ENCODE measurements around the gene RABGAP1L. TPM values are rescaled to one million over a fixed set of nuclear protein-coding genes. Genes with fewer than 3 reads are reported as not detected.
A peak's percentile ranks its signal among the peaks of the same experiment; 100 is the strongest.
"Not testable (repeated sequence)": the region's sequence is repeated elsewhere in the genome, so short reads cannot be mapped to it uniquely, and the experiment has no call there.

The RABGAP1L gene
- total RNA-seq, 1 donor from 2014 or later: 59.6 TPM

DNA sequence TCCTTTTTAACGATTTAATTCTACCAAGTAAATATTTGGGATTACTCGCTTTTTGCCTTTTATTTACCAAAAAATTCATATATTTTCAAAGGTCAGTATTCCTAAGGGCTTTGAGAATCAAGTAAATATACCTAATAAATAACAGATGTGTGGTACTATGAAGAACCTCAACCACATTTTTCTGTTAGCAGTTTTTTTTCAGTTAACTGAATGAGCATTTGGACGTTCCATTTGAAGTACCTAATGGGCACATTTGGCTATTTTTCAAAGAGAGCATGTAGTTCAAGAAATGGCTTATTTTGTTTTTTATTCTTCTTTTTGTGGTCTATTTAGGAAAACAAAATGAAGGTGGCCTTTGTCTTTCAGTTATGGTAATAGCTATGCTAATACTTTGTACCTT lies 541.5 kb downstream of the RABGAP1L start:
- ATAC-seq: no peak
- intact Hi-C loops (cut with DNase I): no loop called here
- no peak for DNase-seq (ENCODE audit: low spot score)

DNA sequence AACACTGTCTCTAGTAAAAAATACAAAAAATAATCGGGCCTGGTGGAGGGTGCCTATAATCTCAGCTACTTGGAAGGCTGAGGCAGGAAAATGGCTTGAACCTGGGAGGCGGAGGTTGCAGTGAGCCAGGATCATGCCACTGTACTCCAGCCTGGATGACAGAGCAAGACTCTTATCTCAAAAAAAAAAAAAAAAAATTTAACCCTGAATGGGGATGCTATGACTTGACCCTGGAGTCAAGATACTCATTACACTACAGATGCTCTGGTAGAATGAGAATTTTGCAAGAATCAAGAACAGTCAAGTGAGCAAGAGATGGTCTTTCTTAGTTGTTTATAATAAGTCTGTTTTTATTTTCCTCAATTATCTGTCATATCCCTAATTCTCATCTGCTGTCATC lies 542.2 kb downstream of the RABGAP1L start:
- intact Hi-C loops (cut with DNase I): no loop called here
- ATAC-seq (no peak), DNase-seq (ENCODE audit: low spot score) (no peak)

- no peak for ATAC-seq
- intact Hi-C loops (cut with DNase I): no loop called here
- no peak for DNase-seq (ENCODE audit: low spot score)
Observed at GRCh38 chr1:174702011-174702410, 542.7 kb downstream of the RABGAP1L start.

GRCh38 chr1:174703309-174703708 lies 544.0 kb downstream of the RABGAP1L start:
- ATAC-seq: no peak
- DNase-seq (ENCODE audit: low spot score): no peak
- intact Hi-C loops (cut with DNase I): no loop called here

GRCh38 chr1:174704300-174704699 lies 545.0 kb downstream of the RABGAP1L start:
- no peak for DNase-seq (ENCODE audit: low spot score)
- no peak for ATAC-seq
- intact Hi-C loops (cut with DNase I): no loop called here

DNA sequence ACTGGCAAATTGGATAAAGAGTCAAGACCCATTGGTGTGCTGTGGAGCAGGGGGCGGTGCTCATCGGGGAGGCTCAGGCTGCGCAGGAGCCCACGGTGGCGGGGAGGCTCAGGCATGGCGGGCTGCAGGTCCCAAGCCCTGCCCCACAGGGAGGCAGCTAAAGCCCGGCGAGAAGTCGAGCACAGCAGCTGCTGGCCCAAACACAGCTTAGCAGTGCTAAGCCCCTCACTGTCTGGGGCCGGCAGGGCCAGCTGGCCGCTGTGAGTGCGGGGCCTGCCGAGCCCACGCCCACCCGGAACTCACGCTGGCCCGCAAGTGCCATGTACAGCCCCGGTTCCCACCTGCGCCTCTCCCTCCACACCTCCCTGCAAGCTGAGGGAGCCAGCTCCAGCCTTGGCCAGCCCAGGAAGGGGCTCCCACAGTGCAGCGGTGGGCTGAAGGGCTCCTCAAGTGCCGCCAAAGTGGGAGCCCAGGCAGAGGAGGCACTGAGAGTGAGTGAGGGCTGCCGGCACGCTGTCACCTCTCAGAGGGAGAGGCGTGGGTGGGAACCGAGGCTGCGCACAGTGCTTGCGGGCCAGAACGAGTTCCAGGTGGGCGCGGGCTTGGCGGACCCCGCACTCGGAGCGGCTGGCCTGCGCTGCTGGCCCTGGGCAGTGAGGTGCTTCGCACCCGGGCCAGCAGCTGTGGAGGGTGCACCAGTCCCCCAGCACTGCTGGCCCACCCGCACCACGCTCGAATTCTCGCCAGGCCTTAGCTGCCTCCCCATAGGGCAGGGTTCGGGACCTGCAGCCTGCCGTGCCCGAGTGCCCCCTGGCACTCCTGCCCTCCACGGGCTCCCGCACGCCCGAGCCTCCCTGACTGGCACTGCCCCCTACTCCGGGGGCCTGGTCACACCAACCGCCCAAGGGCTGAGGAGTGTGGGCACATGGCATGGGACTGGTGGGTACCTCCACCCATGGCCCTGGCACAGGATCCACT lies 551.8 kb downstream of the RABGAP1L start:
- intact Hi-C loops (cut with DNase I): no loop called here
- DNase-seq (ENCODE audit: low spot score) (no peak), ATAC-seq (no peak)

GRCh38 chr1:174711848-174712247 lies 552.5 kb downstream of the RABGAP1L start:
- intact Hi-C loops (cut with DNase I); DNase-seq (ENCODE audit: low spot score); ATAC-seq: not testable (repeated sequence)

DNA sequence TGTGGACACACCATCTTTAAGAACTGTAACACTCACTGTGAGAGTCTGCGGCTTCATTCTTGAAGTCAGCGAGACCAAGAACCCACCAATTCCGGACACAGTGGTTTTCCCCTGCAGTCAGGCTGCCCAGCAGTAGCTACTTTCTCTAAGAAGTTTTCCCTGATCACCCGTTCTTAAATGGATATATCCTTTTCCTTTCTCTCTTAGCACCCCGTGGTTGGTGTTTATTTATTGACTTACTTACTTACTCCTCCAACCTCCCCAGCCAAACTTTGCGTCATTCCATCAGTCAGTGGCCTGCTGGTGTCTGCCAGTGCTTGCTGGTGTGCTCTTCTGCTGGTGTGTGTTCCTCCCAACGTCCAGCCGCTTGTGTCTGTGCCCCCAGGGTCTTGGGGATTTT lies 553.2 kb downstream of the RABGAP1L start:
- intact Hi-C loops (cut with DNase I): no loop called here
- no peak for ATAC-seq
- DNase-seq (ENCODE audit: low spot score): no peak

GRCh38 chr1:174713796-174714195 lies 554.5 kb downstream of the RABGAP1L start:
- intact Hi-C loops (cut with DNase I): no loop called here

DNA sequence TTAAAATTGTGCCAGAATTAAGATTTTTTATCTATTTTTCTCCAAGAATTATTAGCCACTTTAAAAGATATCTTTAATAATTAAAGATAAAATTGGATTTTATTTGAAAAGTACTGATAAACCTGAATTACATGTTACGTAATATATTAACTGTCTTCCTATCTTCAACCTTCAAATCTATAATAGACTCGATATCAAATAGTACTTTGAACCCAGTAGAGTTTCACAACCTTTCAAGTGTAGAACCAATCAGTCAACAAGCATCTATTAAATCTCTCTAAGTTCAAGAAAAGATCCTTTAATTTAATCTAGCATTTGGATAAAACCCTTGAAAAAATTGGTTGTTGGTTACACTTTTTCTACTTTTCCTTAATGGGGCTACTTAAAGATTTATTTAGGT lies 559.9 kb downstream of the RABGAP1L start:
- ATAC-seq (no peak), DNase-seq (ENCODE audit: low spot score) (no peak)
- intact Hi-C loops (cut with DNase I): no loop called here

More at GRCh38 chr1:174713796-174714195, 554.5 kb downstream of the RABGAP1L start:
- ATAC-seq (peak; percentile 99), DNase-seq (ENCODE audit: low spot score) (no peak)

GRCh38 chr1:174720618-174721017 lies 561.3 kb downstream of the RABGAP1L start:
- no peak for DNase-seq (ENCODE audit: low spot score)
- no peak for ATAC-seq
- intact Hi-C loops (cut with DNase I): no loop called here

GRCh38 chr1:174721246-174721645 lies 561.9 kb downstream of the RABGAP1L start:
- DNase-seq (ENCODE audit: low spot score) (no peak), ATAC-seq (peak; percentile 65)
- intact Hi-C loops (cut with DNase I): no loop called here

- no peak for ATAC-seq
- intact Hi-C loops (cut with DNase I): no loop called here
Observed at GRCh38 chr1:174723816-174724215, 564.5 kb downstream of the RABGAP1L start.

DNA sequence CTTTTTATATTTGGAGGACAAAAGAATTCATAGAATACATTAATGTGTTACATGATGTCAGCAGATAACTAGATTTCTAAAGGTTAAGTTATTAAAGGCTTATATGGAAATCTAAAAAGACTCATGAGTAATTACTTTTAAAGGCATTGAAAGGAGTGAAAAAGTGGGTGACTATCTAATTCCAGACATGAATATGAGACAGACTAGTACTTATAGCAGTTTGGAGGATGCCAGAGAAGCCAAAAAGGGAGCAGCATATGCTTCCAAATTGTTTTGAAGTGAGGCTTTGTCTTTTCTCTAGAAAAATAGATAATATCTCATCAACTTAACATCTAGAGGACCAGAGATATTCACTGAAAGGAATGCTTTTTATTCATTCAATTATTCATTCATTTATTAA lies 564.9 kb downstream of the RABGAP1L start:
- DNase-seq (ENCODE audit: low spot score) (no peak), ATAC-seq (no peak)
- intact Hi-C loops (cut with DNase I): no loop called here

More at GRCh38 chr1:174723816-174724215, 564.5 kb downstream of the RABGAP1L start:
- no peak for DNase-seq (ENCODE audit: low spot score)

- intact Hi-C loops (cut with DNase I): loop anchor here (5.0 kb wide), 1 partner anchor 464 kb away; no protein-coding TSS in a partner anchor
- DNase-seq (ENCODE audit: low spot score) (no peak), ATAC-seq (no peak)
Observed at GRCh38 chr1:174726167-174726879, 567.0 kb downstream of the RABGAP1L start.

GRCh38 chr1:174726880-174727585 lies 567.7 kb downstream of the RABGAP1L start:
- intact Hi-C loops (cut with DNase I): loop anchor here (5.0 kb wide), 1 partner anchor 465 kb away; no protein-coding TSS in a partner anchor

GRCh38 chr1:174734270-174734669 lies 575.0 kb downstream of the RABGAP1L start:
- ATAC-seq (no peak), DNase-seq (ENCODE audit: low spot score) (no peak)
- intact Hi-C loops (cut with DNase I): no loop called here

More at GRCh38 chr1:174726880-174727585, 567.7 kb downstream of the RABGAP1L start:
- no peak for ATAC-seq
- no peak for DNase-seq (ENCODE audit: low spot score)

GRCh38 chr1:174736831-174737230 lies 577.5 kb downstream of the RABGAP1L start:
- no peak for DNase-seq (ENCODE audit: low spot score)
- intact Hi-C loops (cut with DNase I): no loop called here
- no peak for ATAC-seq

- ATAC-seq (no peak), DNase-seq (ENCODE audit: low spot score) (no peak)
- intact Hi-C loops (cut with DNase I): no loop called here
Observed at GRCh38 chr1:174740249-174740968, 581.1 kb downstream of the RABGAP1L start.
